Activated CD4-positive, alpha-beta T cell treated with anti-CD3 and anti-CD28 coated beads, Interleukin-2, amount 10 ng/mL, durations not matched to agents 24 days and 14 days (primary cell): Measurements from ENCODE around the gene LTBP2. TPM values are rescaled to one million over a fixed set of nuclear protein-coding genes. Genes with fewer than 3 reads are reported as not detected.

ENCODE experiments used
- DNase-seq: peaks from one replicate; pipeline ENCODE4 v3.0.0; 2022
- H3K27ac Mint-ChIP-seq: one replicate; pipeline ENCODE4 v1.8.0; 2022; ENCODE audit warnings: mild to moderate bottlenecking, mixed read lengths
- H3K27me3 Mint-ChIP-seq: one replicate; pipeline ENCODE4 v1.8.0; 2022; ENCODE audit warnings: mixed read lengths
- H3K36me3 Mint-ChIP-seq: one replicate; pipeline ENCODE4 v1.8.0; 2022; ENCODE audit warnings: low read depth, mild to moderate bottlenecking, mixed read lengths
- H3K4me1 Mint-ChIP-seq: one replicate; pipeline ENCODE4 v1.8.0; 2021; ENCODE audit warnings: mixed read lengths
- H3K4me3 Mint-ChIP-seq: one replicate; pipeline ENCODE4 v1.8.0; 2022; ENCODE audit warnings: mild to moderate bottlenecking, moderate library complexity, mixed read lengths
- H3K9me3 Mint-ChIP-seq: one replicate; pipeline ENCODE4 v1.8.0; 2021; ENCODE audit warnings: mixed read lengths
- intact Hi-C: fragments of 100-400 bp; cut with micrococcal nuclease; formaldehyde crosslinking; loops from one replicate; pipeline ENCODE4 v1.15.1; 2023
- total RNA-seq: library from RNA; stranded (reverse); gene quantifications from 2 replicates; pipeline ENCODE4 v1.2.3, GENCODE V29; 2022

Gene LTBP2
- total RNA-seq, 1 donor from 2014 or later = 0.05 TPM

- H3K27me3 Mint-ChIP-seq = peaks cover 37% of the 10 kb centered on the region
- peak; percentile 69 for DNase-seq
- H3K9me3 Mint-ChIP-seq = no peaks in the 10 kb centered on the region
- no peaks in the 10 kb centered on the region for H3K36me3 Mint-ChIP-seq
- no peak overlapping the region for H3K27ac Mint-ChIP-seq
- intact Hi-C loops = loop anchor here (5.0 kb wide), 5 partner anchors 43 to 632 kb away; partner anchors contain the start of genes AREL1, FCF1, ISCA2 and NPC2
- H3K4me1 Mint-ChIP-seq = peaks cover 41% of the 10 kb centered on the region
- H3K4me3 Mint-ChIP-seq = no peak overlapping the region
These were observed 2.8 kb upstream of the LTBP2 start for GRCh38 chr14:74614508-74615495.

DNA sequence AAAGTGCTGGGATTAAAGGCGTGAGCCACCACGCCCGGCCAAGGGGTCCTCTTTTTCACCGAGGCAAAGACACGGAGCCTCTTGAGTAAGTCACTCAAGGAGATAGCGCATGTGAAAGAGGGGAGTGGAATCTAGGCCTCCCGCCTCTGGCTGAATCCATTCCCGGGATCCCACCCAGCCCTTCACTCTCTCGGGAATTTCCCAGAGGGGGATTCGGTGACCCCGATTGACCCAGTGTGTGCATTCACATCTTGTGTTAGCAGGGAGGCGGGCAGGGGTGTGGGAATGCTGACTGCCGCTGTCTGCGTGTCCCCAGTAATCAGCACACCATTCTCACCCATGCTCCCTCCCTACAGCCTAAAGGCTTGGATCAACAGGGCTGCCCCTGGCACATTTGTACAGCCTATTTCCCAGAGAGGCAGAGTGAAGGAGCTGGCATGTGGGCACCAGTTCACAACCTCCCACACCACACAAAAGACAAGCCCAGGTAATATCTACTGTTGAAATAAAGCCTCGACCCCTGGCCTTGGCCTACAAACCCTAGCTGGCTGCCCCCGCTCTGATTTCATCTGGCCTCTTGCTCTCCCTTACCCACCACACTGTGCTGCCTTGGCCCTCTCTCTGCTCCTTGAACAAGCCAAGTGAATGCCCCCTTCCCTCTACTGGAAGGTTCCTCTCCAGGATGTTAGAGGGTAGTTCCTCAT, 1.3 kb upstream of the LTBP2 start:
- Mint-ChIP-seq H3K4me1 (peaks cover 36% of the 10 kb centered on the region), H3K27me3 (peaks cover 45% of the 10 kb centered on the region), H3K4me3 (peak overlapping the region; percentile 61), H3K27ac (peak overlapping the region; percentile 1), H3K9me3 (no peaks in the 10 kb centered on the region), H3K36me3 (no peaks in the 10 kb centered on the region)
- intact Hi-C loops = loop anchor here (5.0 kb wide), 3 partner anchors 99 to 251 kb away; partner anchors contain the start of genes AREL1, FCF1, ISCA2 and NPC2
- no peak for DNase-seq

DNA sequence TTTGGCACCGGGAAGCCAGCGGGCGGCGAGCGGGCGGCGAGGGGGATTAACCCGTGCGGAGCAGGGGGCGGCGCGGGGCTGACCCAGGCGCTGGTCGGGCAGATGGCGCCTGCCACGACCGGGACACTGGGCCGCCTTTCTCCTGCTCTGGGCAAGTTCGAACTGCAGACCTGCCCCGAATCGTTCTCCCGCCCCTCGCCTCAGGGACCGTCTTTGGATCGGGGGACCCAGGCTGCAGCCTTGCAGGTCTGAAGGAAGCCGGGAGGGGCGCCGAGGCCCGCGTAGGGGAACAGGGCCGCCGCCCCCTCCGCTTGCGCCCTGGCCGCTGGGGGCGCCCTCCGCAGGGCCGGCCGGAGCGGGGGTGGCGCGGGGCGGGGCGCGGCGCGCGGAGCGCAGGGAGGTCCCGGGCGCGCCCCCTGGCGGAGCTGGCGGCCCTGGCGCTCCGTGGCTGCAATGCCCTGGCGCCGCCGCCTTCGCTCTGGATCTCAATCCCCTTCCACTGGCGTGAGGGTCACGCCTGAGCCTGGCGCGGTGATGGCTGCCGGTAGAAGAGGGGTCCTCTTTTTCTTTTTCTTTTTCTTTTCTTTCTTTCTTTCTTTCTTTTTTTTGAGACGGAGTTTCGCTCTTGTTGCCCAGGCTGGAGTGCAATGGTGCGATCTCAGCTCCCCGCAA, 449 bp upstream of the LTBP2 start:
- Mint-ChIP-seq H3K27me3 (peaks cover 45% of the 10 kb centered on the region), H3K36me3 (no peaks in the 10 kb centered on the region), H3K4me1 (peaks cover 27% of the 10 kb centered on the region), H3K27ac (no peak overlapping the region), H3K9me3 (no peaks in the 10 kb centered on the region), H3K4me3 (peak overlapping the region; percentile 79)
- DNase-seq = peak; percentile 96
- intact Hi-C loops = loop anchor here (5.0 kb wide), 3 partner anchors 100 to 250 kb away; partner anchors contain the start of genes AREL1, FCF1, ISCA2 and NPC2

DNA sequence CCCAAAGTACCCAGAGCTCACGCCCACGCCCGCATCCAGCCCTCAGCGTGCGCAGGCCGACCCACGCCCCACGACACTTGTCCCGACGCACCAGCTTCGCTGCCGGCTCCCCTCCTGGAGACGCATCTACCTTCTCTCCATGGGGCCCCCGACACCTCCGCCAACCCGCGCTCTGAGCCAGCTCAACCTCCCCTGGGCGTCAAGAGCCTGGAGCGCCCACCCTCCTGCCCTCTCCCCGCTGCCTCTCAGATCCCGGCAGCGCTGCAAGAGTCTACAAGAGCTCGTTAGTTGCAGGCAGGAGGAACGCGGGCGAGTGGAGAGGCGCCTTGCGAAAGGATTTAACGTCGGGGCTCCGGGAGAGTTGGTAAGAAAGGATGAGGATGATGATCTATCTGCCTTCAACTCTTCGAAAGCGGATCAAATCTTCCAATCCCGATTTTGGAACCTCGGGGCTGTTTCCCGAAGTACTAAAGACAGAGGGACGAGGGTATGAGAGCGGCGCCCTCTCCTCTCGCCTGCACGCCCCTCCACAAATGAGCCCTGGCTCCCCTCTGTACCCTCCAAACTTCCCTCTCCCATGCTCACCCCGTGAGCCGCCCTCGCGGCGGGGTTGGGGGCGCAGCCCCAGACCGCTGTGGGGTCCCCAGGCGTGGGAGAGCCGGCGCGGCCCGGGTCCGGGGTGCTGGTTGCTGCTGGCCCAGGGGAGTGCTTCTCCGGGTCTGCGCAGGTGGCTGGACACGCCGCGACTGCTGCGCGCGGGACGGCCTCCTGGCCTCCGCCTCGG, 979 bp downstream of the LTBP2 start:
- Mint-ChIP-seq H3K4me1 (peaks cover 21% of the 10 kb centered on the region), H3K27me3 (peaks cover 51% of the 10 kb centered on the region), H3K4me3 (peak overlapping the region; percentile 44), H3K9me3 (no peaks in the 10 kb centered on the region), H3K36me3 (no peaks in the 10 kb centered on the region), H3K27ac (no peak overlapping the region)
- DNase-seq = no peak
- intact Hi-C loops = loop anchor here (5.0 kb wide), 3 partner anchors 101 to 249 kb away; partner anchors contain the start of genes AREL1, FCF1, ISCA2 and NPC2

DNA sequence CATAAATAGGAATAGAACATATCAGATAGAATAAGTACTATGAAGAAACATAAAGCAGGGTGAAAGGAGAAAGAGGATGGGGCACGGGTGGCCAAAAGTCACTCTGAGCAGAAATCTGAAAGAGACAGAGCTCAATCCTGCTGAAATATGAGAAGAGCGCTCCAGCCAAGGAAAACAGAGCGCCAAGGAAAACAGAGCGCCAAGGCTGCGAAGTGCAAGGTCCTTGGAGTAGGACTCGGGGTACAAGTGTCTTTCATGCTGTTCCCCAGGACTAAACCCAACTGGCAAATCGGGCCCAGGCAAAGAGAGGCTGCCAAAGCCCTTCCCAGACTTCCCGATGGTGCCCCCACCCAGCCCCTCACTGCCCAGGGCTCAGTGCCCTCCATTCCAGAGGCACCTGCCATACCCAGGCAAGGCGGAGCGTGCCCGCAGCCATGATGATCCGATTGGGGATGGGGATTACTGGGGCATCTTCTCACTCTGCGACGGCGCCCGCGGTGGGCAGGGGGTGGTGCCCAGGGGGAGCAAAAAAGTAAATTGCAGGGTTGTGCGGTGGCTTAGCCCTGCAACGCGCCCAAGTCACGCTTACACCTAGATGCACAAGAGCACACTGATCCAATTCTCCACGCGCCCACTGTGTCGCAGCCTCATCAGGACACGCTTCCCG, 1.7 kb downstream of the LTBP2 start:
- intact Hi-C loops = loop anchor here (5.0 kb wide), 3 partner anchors 102 to 248 kb away; partner anchors contain the start of genes AREL1, FCF1, ISCA2 and NPC2
- H3K27me3 Mint-ChIP-seq = peaks cover 44% of the 10 kb centered on the region
- peak overlapping the region; percentile 44 for H3K4me3 Mint-ChIP-seq
- no peak for DNase-seq
- no peaks in the 10 kb centered on the region for H3K9me3 Mint-ChIP-seq
- H3K36me3 Mint-ChIP-seq = no peaks in the 10 kb centered on the region
- no peak overlapping the region for H3K27ac Mint-ChIP-seq
- peaks cover 14% of the 10 kb centered on the region for H3K4me1 Mint-ChIP-seq

GRCh38 chr14:74609721-74610120, 2.3 kb downstream of the LTBP2 start:
- no peaks in the 10 kb centered on the region for H3K9me3 Mint-ChIP-seq
- intact Hi-C loops = loop anchor here (1.0 to 5.0 kb wide), 5 partner anchors 103 to 247 kb away; partner anchors contain the start of genes AREL1, FCF1, ISCA2 and NPC2
- DNase-seq = no peak
- H3K36me3 Mint-ChIP-seq = no peaks in the 10 kb centered on the region
- H3K27ac Mint-ChIP-seq = peak overlapping the region; percentile 38
- H3K4me3 Mint-ChIP-seq = peak overlapping the region; percentile 7
- H3K4me1 Mint-ChIP-seq = peaks cover 11% of the 10 kb centered on the region
- peaks cover 40% of the 10 kb centered on the region for H3K27me3 Mint-ChIP-seq

- Mint-ChIP-seq H3K9me3 (no peaks in the 10 kb centered on the region), H3K27me3 (peaks cover 36% of the 10 kb centered on the region), H3K27ac (no peak overlapping the region), H3K4me1 (peaks cover 8% of the 10 kb centered on the region), H3K36me3 (no peaks in the 10 kb centered on the region), H3K4me3 (no peak overlapping the region)
- DNase-seq = peak; percentile 95
- intact Hi-C loops = loop anchor here (1.0 to 2.0 kb wide), 2 partner anchors 156 to 195 kb away; no protein-coding TSS in a partner anchor
These were observed 3.0 kb downstream of the LTBP2 start for GRCh38 chr14:74608959-74609611.

DNA sequence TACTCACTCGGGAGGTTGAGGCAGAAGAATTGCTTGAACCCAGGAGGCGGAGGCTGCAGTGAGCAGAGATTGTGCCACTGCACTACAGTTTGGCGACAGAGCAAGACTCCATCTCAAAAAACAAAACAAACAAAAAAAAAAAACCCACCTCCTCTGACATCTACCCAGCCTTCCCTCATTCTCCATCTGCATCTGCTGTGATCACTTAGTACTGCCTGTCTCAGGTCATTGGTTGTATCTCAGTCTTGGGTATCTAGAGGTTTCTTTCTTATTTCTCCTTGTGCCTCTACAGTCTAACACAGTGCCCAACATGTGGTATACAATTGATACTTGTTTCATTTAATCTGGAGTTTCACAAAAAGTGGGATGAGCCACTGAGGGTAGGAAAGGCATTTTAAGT, 5.3 kb downstream of the LTBP2 start:
- Mint-ChIP-seq H3K9me3 (no peaks in the 10 kb centered on the region), H3K27ac (no peak overlapping the region), H3K27me3 (peaks cover 28% of the 10 kb centered on the region), H3K4me3 (no peak overlapping the region), H3K36me3 (no peaks in the 10 kb centered on the region), H3K4me1 (peaks cover 6% of the 10 kb centered on the region)
- DNase-seq = no peak
- intact Hi-C loops = no loop called here

- peaks cover 6% of the 10 kb centered on the region for H3K4me1 Mint-ChIP-seq
- no peak overlapping the region for H3K27ac Mint-ChIP-seq
- no peaks in the 10 kb centered on the region for H3K9me3 Mint-ChIP-seq
- no peak overlapping the region for H3K4me3 Mint-ChIP-seq
- no peaks in the 10 kb centered on the region for H3K36me3 Mint-ChIP-seq
- no peak for DNase-seq
- intact Hi-C loops = no loop called here
- peaks cover 25% of the 10 kb centered on the region for H3K27me3 Mint-ChIP-seq
These were observed 6.4 kb downstream of the LTBP2 start for GRCh38 chr14:74605531-74606223.

- no peak overlapping the region for H3K4me3 Mint-ChIP-seq
- no peaks in the 10 kb centered on the region for H3K9me3 Mint-ChIP-seq
- no peak overlapping the region for H3K27ac Mint-ChIP-seq
- intact Hi-C loops = no loop called here
- no peak for DNase-seq
- H3K27me3 Mint-ChIP-seq = peaks cover 17% of the 10 kb centered on the region
- no peaks in the 10 kb centered on the region for H3K36me3 Mint-ChIP-seq
- peaks cover 6% of the 10 kb centered on the region for H3K4me1 Mint-ChIP-seq
These were observed 7.1 kb downstream of the LTBP2 start for GRCh38 chr14:74604911-74605310.

GRCh38 chr14:74604157-74604556, 7.9 kb downstream of the LTBP2 start:
- H3K36me3 Mint-ChIP-seq = no peaks in the 10 kb centered on the region
- peaks cover 11% of the 10 kb centered on the region for H3K27me3 Mint-ChIP-seq
- no peak overlapping the region for H3K27ac Mint-ChIP-seq
- H3K4me1 Mint-ChIP-seq = peaks cover 2% of the 10 kb centered on the region
- intact Hi-C loops = no loop called here
- DNase-seq = no peak
- no peak overlapping the region for H3K4me3 Mint-ChIP-seq
- H3K9me3 Mint-ChIP-seq = no peaks in the 10 kb centered on the region
